Central memory CD8-positive, alpha-beta T cell (primary cell): Measurements from ENCODE around the gene UEVLD.

ENCODE experiments used
- ATAC-seq: fragments of 150-1000 bp; cut with Tn5 transposase; replicated peaks from 2 replicates; pipeline ENCODE4 v1.10.0; 2022; ENCODE audit warnings: mild to moderate bottlenecking, moderate FRiP score, moderate number of reproducible peaks; ENCODE audit not compliant: poor library complexity, severe bottlenecking; ENCODE audit errors: extremely low read depth
- DNase-seq, 2 donors: peaks; one replicate each; pipeline ENCODE4 v3.0.0; 2021; ENCODE audit warnings: low spot score in 2 of 2
- H3K27ac Mint-ChIP-seq: one replicate; pipeline ENCODE4 v1.8.0; 2022; ENCODE audit warnings: low read depth, mild to moderate bottlenecking, moderate library complexity, mixed read lengths
- H3K27me3 Mint-ChIP-seq: one replicate; pipeline ENCODE4 v1.8.0; 2022; ENCODE audit warnings: mixed read lengths
- H3K36me3 Mint-ChIP-seq: one replicate; pipeline ENCODE4 v1.8.0; 2022; ENCODE audit warnings: mild to moderate bottlenecking, moderate library complexity, mixed read lengths; ENCODE audit not compliant: insufficient read depth
- H3K4me1 Mint-ChIP-seq: one replicate; pipeline ENCODE4 v1.8.0; 2022; ENCODE audit warnings: mixed read lengths
- H3K4me3 Mint-ChIP-seq: one replicate; pipeline ENCODE4 v1.8.0; 2022; ENCODE audit warnings: mild to moderate bottlenecking, moderate library complexity, mixed read lengths
- H3K9me3 Mint-ChIP-seq: one replicate; pipeline ENCODE4 v1.8.0; 2022; ENCODE audit warnings: mixed read lengths

The UEVLD gene

DNA sequence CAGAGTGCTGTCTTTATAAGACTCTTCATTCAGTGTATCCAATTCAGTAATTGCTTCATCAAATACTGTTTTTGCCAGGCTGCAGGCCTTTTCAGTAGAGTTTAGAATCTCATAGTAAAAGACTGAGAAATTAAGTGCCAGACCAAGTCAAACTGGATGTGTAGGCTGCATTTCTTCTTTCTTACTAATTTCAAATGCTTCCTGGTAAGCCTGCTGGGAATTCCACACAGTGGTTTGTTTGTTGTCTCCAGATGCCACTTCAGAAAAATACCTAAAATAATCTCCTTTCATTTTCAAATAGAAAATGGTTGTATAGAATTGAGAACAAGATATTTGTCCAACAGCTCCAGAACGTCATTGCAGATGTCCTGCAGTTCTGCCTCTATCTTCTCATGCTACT lies 98.2 kb downstream of the UEVLD start:
- no peaks in the 10 kb centered on the region for H3K27me3 Mint-ChIP-seq
- ATAC-seq, result no peak
- H3K4me3 Mint-ChIP-seq, result no peak overlapping the region
- peak overlapping the region; percentile 73 for H3K27ac Mint-ChIP-seq
- DNase-seq, result no peak
- H3K4me1 Mint-ChIP-seq, result peaks cover 22% of the 10 kb centered on the region
- no peaks in the 10 kb centered on the region for H3K9me3 Mint-ChIP-seq
- peaks cover 32% of the 10 kb centered on the region for H3K36me3 Mint-ChIP-seq

DNA sequence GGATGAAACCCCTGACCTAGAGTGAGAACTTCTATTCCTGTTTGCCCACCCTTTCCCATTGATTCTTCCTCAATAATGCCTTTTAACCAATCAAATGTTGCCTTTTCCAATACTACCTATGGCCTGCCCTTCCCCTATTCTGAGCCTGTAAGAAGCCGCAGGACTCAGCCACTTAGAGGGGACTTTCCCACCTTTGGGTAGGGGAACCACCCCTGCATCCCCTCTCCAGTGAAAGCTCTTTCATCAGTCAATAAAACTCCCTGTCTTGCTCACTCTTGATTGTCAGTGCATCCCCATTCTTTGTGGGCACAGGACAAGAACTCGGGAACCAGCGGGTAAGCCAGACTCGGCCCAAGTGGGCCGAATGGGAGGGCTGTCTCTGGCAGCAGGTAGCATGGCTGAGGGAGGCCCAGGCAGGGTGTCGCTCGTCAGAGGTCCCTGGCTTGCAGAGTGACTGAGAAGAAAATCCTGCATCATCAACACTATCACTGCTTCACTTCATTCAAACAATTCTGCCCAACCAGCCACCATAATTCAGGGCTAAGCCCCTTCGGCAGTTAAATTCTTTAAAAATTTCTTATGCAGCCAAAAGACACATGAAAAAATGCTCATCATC lies 102.5 kb downstream of the UEVLD start:
- Mint-ChIP-seq H3K4me1 (peaks cover 13% of the 10 kb centered on the region), H3K4me3 (no peak overlapping the region), H3K9me3 (no peaks in the 10 kb centered on the region), H3K27me3 (no peaks in the 10 kb centered on the region), H3K27ac (no peak overlapping the region), H3K36me3 (peaks cover 61% of the 10 kb centered on the region)
- DNase-seq, result no peak
- ATAC-seq, result no peak
